ENCODE results near the gene MIEF2. TPM values are rescaled to one million over a fixed set of nuclear protein-coding genes. Genes with fewer than 3 reads are reported as not detected.

Gene MIEF2
- total and polyA plus RNA-seq, 11 donors: 18.8 to 46.9 (median 26.7) TPM

- H3K27me3 ChIP-seq: no peaks in the 10 kb centered on the region
- no peak for ATAC-seq
Observed at GRCh38 chr17:18226284-18226945, 34.0 kb upstream of the MIEF2 start.

GRCh38 chr17:18227635-18228034 is 32.8 kb upstream of the MIEF2 start:
- no peaks in the 10 kb centered on the region for H3K27me3 ChIP-seq
- ATAC-seq: no peak
- H3K4me1 ChIP-seq: peaks cover 0 to 25% (median 15%) of the 10 kb centered on the region in 12 donors
- WGBS, 4 donors: 95 to 98% (median 97%) methylated on average over 5 of the region's 5 CpGs
- H3K27ac ChIP-seq: no peak overlapping the region
- H3K9me3 ChIP-seq: no peaks in the 10 kb centered on the region
- intact Hi-C loops (cut with DNase I): loop anchor here in 2 of 10 donors (10.0 kb wide), 1 partner anchor 87 kb away; the partner anchor contains the start of genes SMCR8 (in 2 of the 2) and TOP3A (in 2 of the 2)
- no peak for DNase-seq
- no peak overlapping the region for H3K4me3 ChIP-seq
- TF ChIP-seq POLR2A (IDR thresholded peaks at IDR 0.05) (no peak), CTCF (IDR thresholded peaks at IDR 0.05) (no peak)
- peaks cover 0 to 9% (median 0%) of the 10 kb centered on the region in 9 donors for H3K36me3 ChIP-seq

More at GRCh38 chr17:18226284-18226945, 34.0 kb upstream of the MIEF2 start:
- H3K27ac ChIP-seq: peak overlapping the region in 7 of 12 donors; percentile 15 to 65 (median 52)
- TF ChIP-seq POLR2A (IDR thresholded peaks at IDR 0.05): no peak
- peaks cover 0 to 25% (median 15%) of the 10 kb centered on the region in 12 donors for H3K4me1 ChIP-seq
- WGBS, 4 donors: 13 to 30% (median 27%) methylated on average over 11 to 16 of the region's 16 CpGs
- H3K36me3 ChIP-seq: no peaks in the 10 kb centered on the region
- intact Hi-C loops (cut with DNase I): loop anchor here in 2 of 10 donors (10.0 kb wide), 1 partner anchor 88 kb away; the partner anchor contains the start of genes SMCR8 (in 2 of the 2) and TOP3A (in 2 of the 2)
- no peak for DNase-seq
- H3K9me3 ChIP-seq: no peaks in the 10 kb centered on the region
- H3K4me3 ChIP-seq: peak overlapping the region; percentile 33 to 91 (median 66)

GRCh38 chr17:18228176-18228682 is 32.2 kb upstream of the MIEF2 start:
- H3K36me3 ChIP-seq: peaks cover 0 to 13% (median 0%) of the 10 kb centered on the region in 9 donors
- TF ChIP-seq POLR2A (IDR thresholded peaks at IDR 0.05): no peak
- no peak for TF ChIP-seq CTCF (IDR thresholded peaks at IDR 0.05)
- no peak overlapping the region for H3K27ac ChIP-seq
- no peaks in the 10 kb centered on the region for H3K9me3 ChIP-seq
- H3K27me3 ChIP-seq: no peaks in the 10 kb centered on the region
- intact Hi-C loops (cut with DNase I): loop anchor here in 2 of 10 donors (10.0 kb wide), 1 partner anchor 87 kb away; the partner anchor contains the start of genes SMCR8 (in 2 of the 2) and TOP3A (in 2 of the 2)
- 87 to 91% (median 90%) methylated on average over 10 of the region's 10 CpGs for WGBS, 4 donors
- peaks cover 0 to 25% (median 15%) of the 10 kb centered on the region in 12 donors for H3K4me1 ChIP-seq
- ATAC-seq (no peak), DNase-seq (no peak)
- H3K4me3 ChIP-seq: no peak overlapping the region

- intact Hi-C loops (cut with DNase I): loop anchor here in 2 of 10 donors (10.0 kb wide), 1 partner anchor 86 kb away; the partner anchor contains the start of genes SMCR8 (in 2 of the 2) and TOP3A (in 2 of the 2)
- ATAC-seq (no peak), DNase-seq (no peak)
- Histone ChIP-seq H3K36me3 (peaks cover 0 to 23% (median 6%) of the 10 kb centered on the region in 9 donors), H3K27ac (no peak overlapping the region), H3K9me3 (no peaks in the 10 kb centered on the region), H3K27me3 (no peaks in the 10 kb centered on the region), H3K4me3 (no peak overlapping the region), H3K4me1 (peaks cover 0 to 23% (median 15%) of the 10 kb centered on the region in 12 donors)
- 78 to 89% (median 86%) methylated on average over 3 to 4 of the region's 4 CpGs for WGBS, 4 donors
- TF ChIP-seq POLR2A (IDR thresholded peaks at IDR 0.05) (no peak), CTCF (IDR thresholded peaks at IDR 0.05) (no peak)
Observed at GRCh38 chr17:18229254-18229653, 31.2 kb upstream of the MIEF2 start.
